IPS-18c (cell line): Measurements from ENCODE around the gene PREP.

Source experiments
- H3K4me3 ChIP-seq: 2 replicates; pipeline ENCODE4 v1.7.0; 2013; ENCODE audit warnings: low read depth, mild to moderate bottlenecking, low read length, moderate library complexity; ENCODE audit not compliant: insufficient read depth
- H3K9me3 ChIP-seq: one replicate; pipeline ENCODE4 v1.6.1; 2013; ENCODE audit warnings: mild to moderate bottlenecking, low read length, moderate library complexity; ENCODE audit not compliant: control insufficient read depth, insufficient read depth

Gene PREP

DNA sequence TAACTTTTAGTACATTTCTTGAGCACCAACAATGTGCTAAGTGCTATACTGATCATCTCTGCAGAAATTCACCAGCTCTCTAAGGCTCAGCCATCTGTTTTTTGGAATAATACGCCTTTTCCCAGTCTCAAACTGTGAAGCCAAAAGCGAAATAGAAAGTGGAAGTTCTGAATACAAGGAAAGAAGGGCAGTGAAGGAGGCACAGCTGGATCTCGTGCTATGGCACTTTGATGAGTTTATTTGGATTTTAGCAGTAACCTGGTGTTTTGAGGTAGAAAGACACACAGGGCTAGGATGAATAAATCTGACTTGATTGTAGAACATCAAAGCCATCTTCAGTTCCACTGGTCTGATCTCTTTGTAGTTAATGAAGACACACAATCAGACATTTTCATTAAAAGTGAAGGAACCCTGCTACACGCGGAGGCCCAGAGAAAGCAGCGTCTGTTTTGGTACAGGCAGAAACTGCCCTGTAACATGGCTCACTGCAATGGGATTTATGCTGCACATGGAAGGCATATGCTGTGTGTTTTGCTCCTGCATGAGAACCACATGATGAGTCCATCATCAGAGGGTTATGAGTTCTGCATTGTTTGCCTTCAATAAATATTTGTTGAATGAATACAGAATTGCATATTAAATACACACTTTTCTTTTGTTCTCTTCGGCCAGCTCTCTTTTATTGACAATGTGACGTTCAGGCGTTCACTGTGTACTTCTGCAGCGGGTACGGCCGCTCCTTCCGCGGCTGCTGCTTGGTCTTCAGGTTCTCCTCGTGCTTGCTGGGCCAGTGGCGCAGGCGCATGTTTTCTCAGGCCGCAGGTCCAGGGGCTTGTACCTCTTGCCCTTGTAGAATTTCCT lies 100.9 kb downstream of the PREP start:
- Histone ChIP-seq H3K4me3 (no peak overlapping the region), H3K9me3 (peaks cover 2% of the 10 kb centered on the region)

DNA sequence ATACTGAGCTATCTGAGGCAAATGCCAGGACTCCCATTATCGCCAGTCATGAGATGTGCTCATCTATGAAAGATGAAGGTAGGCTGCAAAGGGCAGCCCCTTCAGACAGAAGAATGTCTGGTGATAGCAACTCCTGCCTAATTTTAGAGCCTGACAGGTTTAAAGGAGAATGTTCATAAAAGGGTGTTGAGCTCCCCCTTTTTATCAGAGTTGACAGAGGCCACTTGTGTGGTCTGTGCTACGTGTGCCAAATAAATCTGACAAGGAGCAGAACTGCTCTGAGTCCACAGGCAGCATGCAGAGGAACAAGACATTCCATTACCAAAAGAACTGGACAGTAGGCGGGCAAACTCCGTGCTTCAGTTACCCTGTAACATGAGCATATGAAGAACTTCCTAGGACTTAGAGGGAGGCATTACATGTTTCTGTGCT lies 101.8 kb downstream of the PREP start:
- Histone ChIP-seq H3K4me3 (no peak overlapping the region), H3K9me3 (peaks cover 2% of the 10 kb centered on the region)

DNA sequence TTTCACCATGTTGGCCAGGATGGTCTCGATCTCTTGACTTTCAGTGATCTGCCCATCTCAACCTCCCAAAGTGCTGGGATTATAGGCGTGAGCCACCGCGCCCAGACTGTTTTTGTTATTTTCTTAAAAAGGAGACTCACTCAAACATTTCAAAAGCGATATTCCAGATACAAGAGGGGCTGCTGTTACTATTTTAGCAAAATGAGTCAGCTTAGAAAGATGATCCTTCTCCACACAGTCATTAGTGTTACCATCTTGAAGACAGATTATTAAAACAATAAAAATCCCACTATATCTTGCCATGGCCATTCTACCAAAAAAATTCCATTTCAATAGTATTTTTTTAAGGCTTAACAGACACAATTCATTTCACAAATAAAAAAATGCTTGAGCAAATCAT lies 102.8 kb downstream of the PREP start:
- H3K9me3 ChIP-seq = peaks cover 2% of the 10 kb centered on the region
- no peak overlapping the region for H3K4me3 ChIP-seq

DNA sequence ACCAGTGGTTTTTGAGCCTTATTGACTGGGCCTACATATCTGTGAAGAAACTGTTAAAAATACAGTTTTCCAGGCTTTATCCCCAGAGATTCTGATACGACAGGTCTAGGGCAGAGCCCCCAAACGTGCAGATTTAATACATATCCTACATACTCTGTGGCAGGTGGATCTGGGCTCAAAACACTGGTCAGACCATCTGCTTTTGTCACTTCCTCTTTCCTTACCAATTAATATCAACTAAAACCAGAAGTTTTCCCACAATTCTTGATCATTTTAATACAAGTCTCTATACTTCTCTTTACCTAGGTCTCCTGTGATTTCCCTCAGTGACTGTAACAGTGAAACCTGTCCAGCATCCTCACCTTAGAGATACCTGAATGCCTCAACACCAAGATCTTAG lies 108.8 kb downstream of the PREP start:
- H3K9me3 ChIP-seq = no peaks in the 10 kb centered on the region

DNA sequence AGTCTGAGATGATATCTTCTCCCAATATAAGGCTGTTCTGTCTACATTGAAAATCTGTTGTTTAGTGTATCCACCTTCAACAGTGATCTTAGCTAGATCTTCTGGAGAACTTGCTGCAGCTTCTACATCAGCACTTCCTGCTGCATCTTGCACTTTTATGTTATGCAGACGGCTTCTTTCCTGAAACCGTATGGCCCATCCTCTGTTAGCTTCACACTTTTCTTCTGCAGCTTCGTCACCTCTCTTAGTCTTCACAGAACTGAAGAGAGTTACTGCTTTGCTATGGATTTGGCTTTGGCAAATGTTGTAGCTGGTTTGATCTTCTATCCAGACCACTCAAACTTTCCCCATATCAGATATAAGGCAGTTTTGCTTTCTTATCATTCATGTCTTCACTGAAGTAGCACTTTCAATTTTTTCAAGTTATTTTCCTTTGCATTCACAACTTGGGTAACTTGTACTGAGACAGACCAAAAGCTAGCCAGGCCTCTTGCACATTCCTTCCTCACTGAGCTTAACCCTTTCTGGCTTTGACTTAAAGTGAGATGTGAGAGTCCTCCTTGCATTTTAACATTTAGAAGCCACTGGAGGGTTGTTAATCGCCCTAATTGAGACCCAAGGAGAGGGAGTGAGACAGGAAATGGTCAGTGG lies 110.1 kb downstream of the PREP start:
- Histone ChIP-seq H3K9me3 (no peaks in the 10 kb centered on the region), H3K4me3 (no peak overlapping the region)

More for the DNA sequence above, 108.8 kb downstream of the PREP start:
- no peak overlapping the region for H3K4me3 ChIP-seq

DNA sequence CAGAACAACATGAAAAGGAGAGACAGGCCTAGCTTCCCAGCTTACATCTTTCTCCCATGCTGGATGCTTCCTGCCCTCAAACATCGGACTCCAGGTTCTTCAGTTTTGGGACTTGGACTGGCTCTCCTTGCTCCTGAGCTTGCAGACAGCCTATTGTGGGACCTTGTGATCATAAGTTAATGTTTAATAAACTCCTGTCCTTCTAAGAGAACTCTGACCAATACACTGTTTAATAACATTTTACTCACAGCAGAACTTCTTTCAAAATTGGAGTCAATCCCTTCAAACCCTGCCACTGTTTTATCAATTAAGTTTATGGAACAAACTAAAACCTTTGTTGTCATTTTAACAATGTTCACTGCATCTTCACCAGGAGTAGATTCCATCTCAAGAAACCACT lies 111.4 kb downstream of the PREP start:
- Histone ChIP-seq H3K4me3 (no peak overlapping the region), H3K9me3 (no peaks in the 10 kb centered on the region)

DNA sequence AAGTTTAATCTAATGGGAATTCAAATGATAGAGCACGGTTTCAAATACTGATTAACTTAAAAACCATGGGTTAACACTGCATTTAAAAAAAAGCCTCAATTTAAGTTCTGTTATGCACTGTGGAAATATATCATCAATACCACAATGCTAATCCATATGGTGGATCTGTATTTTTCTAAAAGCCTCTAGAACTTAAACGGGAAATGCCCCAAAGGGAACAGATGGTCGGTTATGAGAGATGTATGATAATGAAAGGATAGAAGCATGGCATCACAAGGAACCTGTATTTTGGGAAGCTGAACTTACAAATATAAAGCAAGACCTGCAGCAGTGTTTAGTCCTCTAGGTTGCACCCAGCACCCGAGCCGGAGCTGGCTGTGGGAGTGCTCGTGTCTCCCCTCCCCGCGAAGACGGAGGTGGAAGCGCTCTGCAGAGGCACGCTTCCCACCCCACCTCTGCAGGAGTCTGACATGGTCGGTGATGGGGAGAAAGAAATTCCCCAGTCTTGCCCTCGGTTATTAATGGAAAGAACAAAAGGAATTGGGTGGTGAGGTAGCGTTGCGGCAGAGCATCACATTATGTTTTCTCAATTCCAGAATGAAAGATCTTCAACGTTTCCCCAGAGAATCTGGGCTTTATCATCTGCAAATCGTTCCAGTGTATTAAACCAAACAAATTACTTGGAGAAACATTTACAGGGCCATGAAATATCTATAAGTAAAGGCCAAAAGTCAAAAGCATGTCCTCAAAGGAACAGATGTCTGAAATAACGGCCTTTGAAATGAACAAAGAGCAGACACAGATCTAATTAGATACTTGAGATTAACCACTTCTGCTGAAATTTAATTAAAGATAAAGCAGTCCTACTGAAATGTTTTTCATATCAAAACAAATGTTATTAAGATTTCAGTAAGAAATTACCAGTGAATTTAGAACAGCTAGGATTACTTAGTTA lies 120.0 kb downstream of the PREP start:
- H3K9me3 ChIP-seq = no peaks in the 10 kb centered on the region
- no peak overlapping the region for H3K4me3 ChIP-seq

DNA sequence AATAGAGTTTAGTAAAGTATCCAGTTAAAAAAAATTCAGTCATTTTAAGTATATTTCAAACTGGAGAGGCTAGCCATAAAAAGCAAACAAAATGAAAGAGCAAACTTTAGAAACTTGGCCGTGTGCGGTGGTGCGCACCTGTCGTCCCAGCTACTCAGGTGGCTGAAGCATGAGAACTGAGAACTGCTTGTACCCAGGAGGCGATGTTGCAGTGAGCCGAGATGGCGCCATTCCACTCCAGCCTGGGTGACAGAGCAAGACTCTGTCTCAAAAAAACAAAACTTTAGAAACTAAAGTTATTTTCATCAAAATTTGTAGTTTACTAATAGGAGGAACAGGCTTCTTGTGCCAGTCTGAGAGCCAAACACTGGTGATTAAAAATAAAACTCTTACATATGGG lies 122.8 kb downstream of the PREP start:
- H3K9me3 ChIP-seq = no peaks in the 10 kb centered on the region
- H3K4me3 ChIP-seq = no peak overlapping the region

DNA sequence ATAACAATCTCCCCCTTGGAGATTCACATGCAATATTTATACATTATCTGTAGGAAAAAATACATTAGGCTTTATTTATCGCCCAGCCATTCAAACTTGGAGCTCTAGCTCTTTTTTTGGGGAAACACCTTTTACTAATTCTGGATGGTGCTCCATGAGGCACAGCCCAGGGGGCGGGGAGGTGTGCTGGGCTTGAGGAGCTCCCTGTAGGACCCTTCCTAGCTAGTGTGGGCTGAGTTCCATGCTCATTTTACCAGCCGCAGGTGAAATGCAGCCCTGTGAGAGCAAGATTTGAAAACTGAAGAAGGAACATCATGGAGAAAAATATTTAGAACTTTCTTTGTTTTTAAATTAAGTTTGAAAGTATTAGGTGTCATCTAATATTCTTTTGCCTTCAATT lies 123.4 kb downstream of the PREP start:
- no peaks in the 10 kb centered on the region for H3K9me3 ChIP-seq
- no peak overlapping the region for H3K4me3 ChIP-seq

DNA sequence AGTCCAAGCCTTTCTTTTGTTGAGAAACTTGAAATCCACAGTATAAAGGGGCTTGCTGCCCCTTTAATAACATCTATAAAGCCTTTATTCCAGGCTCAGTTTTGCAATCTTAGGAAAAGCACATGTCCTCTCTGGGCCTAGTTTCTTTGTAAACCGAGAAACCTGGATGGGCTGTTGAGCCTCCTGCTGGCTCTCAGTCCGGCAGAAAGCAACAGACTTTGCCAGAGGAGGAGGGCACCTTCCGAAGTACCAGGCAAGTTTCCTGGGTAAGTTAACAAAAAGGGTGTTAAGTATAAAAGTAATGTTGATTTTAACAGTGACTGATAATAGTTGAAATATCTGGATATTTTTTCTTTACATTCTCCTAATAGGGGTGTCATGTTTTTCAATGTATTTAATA lies 124.1 kb downstream of the PREP start:
- H3K4me3 ChIP-seq = no peak overlapping the region
- H3K9me3 ChIP-seq = no peaks in the 10 kb centered on the region

DNA sequence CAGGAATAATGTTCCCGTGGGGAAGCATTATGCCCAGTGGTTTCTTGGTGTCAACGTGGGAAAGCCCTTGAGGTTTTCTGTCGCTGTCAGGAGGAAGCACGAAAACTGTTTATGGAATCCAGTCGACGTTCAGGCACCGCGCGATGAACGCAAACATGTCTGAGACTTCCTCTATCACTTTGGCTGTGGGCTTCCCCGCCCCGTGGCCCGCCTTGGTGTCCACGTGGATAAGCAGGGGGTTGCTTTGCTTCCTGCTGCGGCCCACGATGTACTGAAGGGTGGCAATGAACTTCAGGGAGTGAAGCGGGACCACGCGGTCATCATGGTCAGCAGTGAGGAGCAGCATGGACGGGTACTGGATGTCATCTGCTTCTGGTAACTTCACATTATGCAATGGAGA lies 124.8 kb downstream of the PREP start:
- Histone ChIP-seq H3K4me3 (no peak overlapping the region), H3K9me3 (no peaks in the 10 kb centered on the region)

DNA sequence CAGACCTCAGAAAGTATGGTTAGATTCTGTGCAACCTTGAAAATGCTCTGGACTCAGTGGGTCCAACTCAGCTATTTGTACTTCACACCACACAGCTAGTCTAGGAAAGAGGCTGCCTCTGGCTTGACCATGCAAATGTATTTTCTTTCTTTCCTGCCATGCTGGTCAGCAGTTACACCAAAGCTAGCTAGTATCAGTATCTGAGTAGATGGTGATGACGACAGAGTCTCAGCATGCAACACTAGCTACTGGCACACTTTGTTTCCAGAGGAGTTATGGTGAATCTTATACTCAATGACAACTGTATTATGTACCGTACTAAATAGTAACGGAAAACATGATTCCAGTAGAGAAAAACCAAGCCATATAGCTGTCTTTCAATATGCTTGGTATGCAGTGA lies 126.5 kb downstream of the PREP start:
- Histone ChIP-seq H3K4me3 (no peak overlapping the region), H3K9me3 (no peaks in the 10 kb centered on the region)

DNA sequence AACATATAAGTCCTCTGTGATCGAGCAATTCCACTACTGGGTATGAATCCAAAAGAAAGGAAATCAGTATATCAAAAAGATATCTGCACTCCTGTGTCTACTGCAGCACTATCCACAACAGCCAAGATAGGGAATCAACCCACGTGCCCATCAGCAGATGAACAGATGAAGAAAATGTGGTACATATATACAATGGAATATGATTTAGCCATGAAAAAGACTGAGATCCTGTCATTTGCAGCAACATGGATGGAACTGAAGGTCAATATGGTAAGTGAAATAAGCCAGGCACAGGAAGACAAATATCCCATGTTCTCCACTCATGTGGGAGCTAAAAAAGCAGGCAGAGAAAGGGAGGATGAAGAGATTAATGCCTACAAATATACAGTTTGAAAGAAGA lies 127.3 kb downstream of the PREP start:
- Histone ChIP-seq H3K4me3 (no peak overlapping the region), H3K9me3 (no peaks in the 10 kb centered on the region)

DNA sequence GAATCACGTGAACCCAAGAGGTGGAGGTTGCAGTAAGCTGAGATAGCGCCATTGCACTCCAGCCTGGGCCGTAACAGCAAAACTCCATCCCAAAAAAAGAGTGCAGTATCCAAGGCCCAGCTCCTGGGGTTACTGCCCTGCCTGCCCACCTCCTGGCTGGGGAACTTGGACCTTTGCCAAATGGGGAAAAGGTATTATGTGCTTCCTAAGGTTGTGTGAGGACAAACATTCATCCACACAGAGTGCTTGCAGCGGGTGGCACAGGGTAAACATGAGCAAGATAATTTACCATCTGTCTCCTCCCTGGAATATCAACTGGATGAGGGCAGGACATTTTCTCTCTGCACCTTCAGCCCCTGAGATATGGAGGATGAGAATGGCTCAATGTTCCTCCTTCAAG lies 128.2 kb downstream of the PREP start:
- no peak overlapping the region for H3K4me3 ChIP-seq
- H3K9me3 ChIP-seq = no peaks in the 10 kb centered on the region

DNA sequence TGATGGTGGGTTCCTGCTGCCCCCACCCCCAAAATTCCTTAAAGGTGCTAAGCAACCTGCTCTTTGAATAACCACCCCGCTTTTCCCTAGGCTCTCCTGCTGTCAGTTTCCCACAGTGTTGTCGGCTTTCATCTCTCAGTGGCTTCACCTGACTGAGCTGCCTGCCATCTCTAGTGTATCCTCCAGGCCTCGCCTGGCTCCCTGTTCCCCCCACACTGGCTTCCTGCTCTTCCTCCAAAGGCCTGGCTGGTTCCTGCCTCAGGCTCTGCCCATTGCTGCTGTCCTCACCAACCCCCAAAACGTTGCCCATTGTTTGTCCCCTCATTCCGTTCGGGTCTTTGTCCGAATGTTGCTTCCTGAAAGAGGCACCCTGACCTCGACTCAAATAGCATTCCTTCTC lies 129.3 kb downstream of the PREP start:
- H3K9me3 ChIP-seq = no peaks in the 10 kb centered on the region
- no peak overlapping the region for H3K4me3 ChIP-seq

DNA sequence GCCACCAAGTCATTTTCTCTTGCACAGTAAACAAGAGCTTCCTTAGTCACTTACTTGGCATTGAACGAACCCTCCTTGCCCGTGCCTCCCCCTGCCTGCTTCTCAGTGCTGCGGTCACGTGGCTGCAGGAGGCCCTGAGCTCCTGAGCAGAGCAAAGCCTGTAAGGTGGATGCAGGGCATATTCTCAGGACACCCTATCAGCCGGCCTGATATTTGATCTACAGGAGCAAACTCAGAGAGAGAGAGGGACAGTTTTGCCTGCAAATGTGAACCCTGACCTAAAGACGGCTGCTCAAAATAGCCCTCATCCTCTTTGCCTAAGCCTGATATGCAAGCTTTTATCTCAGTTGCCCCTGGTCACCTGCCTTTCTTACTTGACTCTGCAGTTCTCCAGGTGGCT lies 130.1 kb downstream of the PREP start:
- Histone ChIP-seq H3K4me3 (no peak overlapping the region; the same call in 1 of the 2 replicates), H3K9me3 (no peaks in the 10 kb centered on the region)

DNA sequence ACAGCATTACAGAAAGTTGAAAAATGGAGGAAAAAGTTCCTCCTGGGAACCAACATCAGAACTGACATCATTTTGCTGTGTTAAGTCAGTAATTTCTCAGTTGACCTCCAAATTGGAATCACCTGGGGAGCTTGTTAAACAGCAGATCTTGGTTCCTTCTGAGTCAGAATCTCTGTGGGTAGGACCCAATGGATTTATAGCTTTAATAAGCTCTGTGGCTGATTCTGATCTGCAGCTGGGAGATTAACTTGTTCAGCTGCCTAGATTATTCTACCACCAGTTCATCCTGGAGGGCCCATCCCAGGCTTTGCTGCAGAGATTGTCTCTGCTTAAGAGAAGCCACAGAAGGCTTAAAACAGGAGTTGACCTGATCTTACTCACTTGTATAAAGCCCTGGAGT lies 132.4 kb downstream of the PREP start:
- Histone ChIP-seq H3K4me3 (no peak overlapping the region), H3K9me3 (no peaks in the 10 kb centered on the region)

DNA sequence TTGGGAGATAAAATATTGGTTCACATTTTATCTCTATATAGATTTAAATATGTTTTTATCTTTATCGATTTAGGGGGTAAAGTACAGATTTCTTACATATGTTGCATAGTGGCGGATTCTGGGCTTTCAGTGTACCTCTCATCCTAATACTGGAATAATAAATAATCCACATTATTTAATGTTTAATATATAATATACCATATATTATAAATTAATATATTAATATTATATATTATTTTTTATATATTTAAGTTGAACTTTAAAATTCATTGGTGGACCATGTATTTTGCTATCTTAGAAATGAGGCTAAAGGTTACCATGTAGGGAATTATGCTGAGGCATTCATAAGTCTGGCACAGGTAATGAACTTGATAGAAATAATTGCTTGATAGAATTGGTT lies 133.5 kb downstream of the PREP start:
- no peak overlapping the region for H3K4me3 ChIP-seq
- no peaks in the 10 kb centered on the region for H3K9me3 ChIP-seq
